M059J (cell line): ENCODE results near the gene PACSIN1. TPM values are rescaled to one million over a fixed set of nuclear protein-coding genes. Genes with fewer than 3 reads are reported as not detected.
A peak's percentile ranks its signal among the peaks of the same experiment; 100 is the strongest.
"Not testable (repeated sequence)": the region's sequence is repeated elsewhere in the genome, so short reads cannot be mapped to it uniquely, and the experiment has no call there.

Experiments
- DNase-seq: peaks from one replicate; pipeline ENCODE4 v3.0.0-alpha.2; 2012; ENCODE audit warnings: low read depth
- total RNA-seq: library from RNA; depleted of rRNA; stranded (reverse); fragments of >200 nt; shearing (Covaris generic); gene quantifications from 2 replicates; pipeline ENCODE4 v1.2.3, GENCODE V29; 2014

Gene PACSIN1
- total RNA-seq, 1 experiment from 2014 or later: 0.20 TPM

- DNase-seq: no peak
Observed at GRCh38 chr6:34457742-34458735, 7.8 kb upstream of the PACSIN1 start.

- peak; percentile 44 for DNase-seq
Observed at GRCh38 chr6:34459899-34460593, 5.8 kb upstream of the PACSIN1 start.

- DNase-seq: peak; percentile 75
Observed at GRCh38 chr6:34460796-34461507, 4.9 kb upstream of the PACSIN1 start.

- no peak for DNase-seq
Observed at GRCh38 chr6:34462010-34462409, 3.9 kb upstream of the PACSIN1 start.

- peak; percentile 67 for DNase-seq
Observed at GRCh38 chr6:34462551-34462971, 3.3 kb upstream of the PACSIN1 start.

- DNase-seq: no peak
Observed at GRCh38 chr6:34463299-34463698, 2.6 kb upstream of the PACSIN1 start.

- no peak for DNase-seq
Observed at GRCh38 chr6:34463849-34464248, 2.0 kb upstream of the PACSIN1 start.

- DNase-seq: no peak
Observed at GRCh38 chr6:34466242-34467185, 638 bp downstream of the PACSIN1 start.

GRCh38 chr6:34468378-34468892 is 2.6 kb downstream of the PACSIN1 start:
- no peak for DNase-seq

GRCh38 chr6:34469499-34469898 is 3.6 kb downstream of the PACSIN1 start:
- DNase-seq: no peak

- no peak for DNase-seq
Observed at GRCh38 chr6:34472425-34472824, 6.5 kb downstream of the PACSIN1 start.

- no peak for DNase-seq
Observed at GRCh38 chr6:34473967-34474366, 8.1 kb downstream of the PACSIN1 start.

- no peak for DNase-seq
Observed at GRCh38 chr6:34474754-34475153, 8.9 kb downstream of the PACSIN1 start.

- peak; percentile 90 for DNase-seq
Observed at GRCh38 chr6:34475238-34475682, 9.4 kb downstream of the PACSIN1 start.

- no peak for DNase-seq
Observed at GRCh38 chr6:34475767-34476328, 10.0 kb downstream of the PACSIN1 start.

- no peak for DNase-seq
Observed at GRCh38 chr6:34476447-34476846, 10.6 kb downstream of the PACSIN1 start.

GRCh38 chr6:34476921-34477320 is 11.0 kb downstream of the PACSIN1 start:
- peak; percentile 72 for DNase-seq

GRCh38 chr6:34478796-34479195 is 12.9 kb downstream of the PACSIN1 start:
- DNase-seq: no peak

GRCh38 chr6:34483781-34484180 is 17.9 kb downstream of the PACSIN1 start:
- DNase-seq: not testable (repeated sequence)

GRCh38 chr6:34484391-34484790 is 18.5 kb downstream of the PACSIN1 start:
- DNase-seq: no peak
